ENCODE results near the gene PLAC9.
A peak's percentile ranks its signal among the peaks of the same experiment; 100 is the strongest.
"Not testable (repeated sequence)": the region's sequence is repeated elsewhere in the genome, so short reads cannot be mapped to it uniquely, and the experiment has no call there.

PLAC9 gene

GRCh38 chr10:80118669-80119068, 13.9 kb upstream of the PLAC9 start:
- Histone ChIP-seq H3K27ac (ENCODE audit: low read depth, low read length) (no peak overlapping the region), H3K9ac (ENCODE audit: low read length) (no peak overlapping the region), H3K9me3 (ENCODE audit: low read length) (no peaks in the 10 kb centered on the region), H3K27me3 (ENCODE audit: control insufficient read depth in 1 of 2, insufficient read depth in 2 of 2, low read length in 2 of 2) (no peaks in the 10 kb centered on the region), H3K4me3 (ENCODE audit: low read depth in 1 of 2, low read length in 2 of 2) (no peak overlapping the region), H3K4me1 (ENCODE audit: insufficient read depth, low read length) (no peaks in the 10 kb centered on the region), H3K36me3 (ENCODE audit: insufficient read depth, low read length) (no peaks in the 10 kb centered on the region)

- H3K27ac ChIP-seq (ENCODE audit: low read depth, low read length), result no peak overlapping the region
- H3K9me3 ChIP-seq (ENCODE audit: low read length), result no peaks in the 10 kb centered on the region
- no peak overlapping the region for H3K4me3 ChIP-seq (ENCODE audit: low read depth in 1 of 2, low read length in 2 of 2)
- H3K4me1 ChIP-seq (ENCODE audit: insufficient read depth, low read length), result no peaks in the 10 kb centered on the region
- H3K36me3 ChIP-seq (ENCODE audit: insufficient read depth, low read length), result no peaks in the 10 kb centered on the region
- no peak overlapping the region for H3K9ac ChIP-seq (ENCODE audit: low read length)
- H3K27me3 ChIP-seq (ENCODE audit: control insufficient read depth in 1 of 2, insufficient read depth in 2 of 2, low read length in 2 of 2), result no peaks in the 10 kb centered on the region
These were observed 10.3 kb upstream of the PLAC9 start for GRCh38 chr10:80122110-80122710.

GRCh38 chr10:80122746-80123145, 9.8 kb upstream of the PLAC9 start:
- H3K27me3 ChIP-seq (ENCODE audit: control insufficient read depth in 1 of 2, insufficient read depth in 2 of 2, low read length in 2 of 2), result no peaks in the 10 kb centered on the region
- no peaks in the 10 kb centered on the region for H3K4me1 ChIP-seq (ENCODE audit: insufficient read depth, low read length)
- no peaks in the 10 kb centered on the region for H3K36me3 ChIP-seq (ENCODE audit: insufficient read depth, low read length)
- no peaks in the 10 kb centered on the region for H3K9me3 ChIP-seq (ENCODE audit: low read length)
- no peak overlapping the region for H3K4me3 ChIP-seq (ENCODE audit: low read depth in 1 of 2, low read length in 2 of 2)
- no peak overlapping the region for H3K9ac ChIP-seq (ENCODE audit: low read length)
- no peak overlapping the region for H3K27ac ChIP-seq (ENCODE audit: low read depth, low read length)

- no peak overlapping the region for H3K9ac ChIP-seq (ENCODE audit: low read length)
- no peaks in the 10 kb centered on the region for H3K27me3 ChIP-seq (ENCODE audit: control insufficient read depth in 1 of 2, insufficient read depth in 2 of 2, low read length in 2 of 2)
- H3K9me3 ChIP-seq (ENCODE audit: low read length), result no peaks in the 10 kb centered on the region
- H3K27ac ChIP-seq (ENCODE audit: low read depth, low read length), result no peak overlapping the region
- H3K4me3 ChIP-seq (ENCODE audit: low read depth in 1 of 2, low read length in 2 of 2), result no peak overlapping the region
- H3K36me3 ChIP-seq (ENCODE audit: insufficient read depth, low read length), result no peaks in the 10 kb centered on the region
- H3K4me1 ChIP-seq (ENCODE audit: insufficient read depth, low read length), result no peaks in the 10 kb centered on the region
These were observed 5.7 kb upstream of the PLAC9 start for GRCh38 chr10:80126876-80127275.

DNA sequence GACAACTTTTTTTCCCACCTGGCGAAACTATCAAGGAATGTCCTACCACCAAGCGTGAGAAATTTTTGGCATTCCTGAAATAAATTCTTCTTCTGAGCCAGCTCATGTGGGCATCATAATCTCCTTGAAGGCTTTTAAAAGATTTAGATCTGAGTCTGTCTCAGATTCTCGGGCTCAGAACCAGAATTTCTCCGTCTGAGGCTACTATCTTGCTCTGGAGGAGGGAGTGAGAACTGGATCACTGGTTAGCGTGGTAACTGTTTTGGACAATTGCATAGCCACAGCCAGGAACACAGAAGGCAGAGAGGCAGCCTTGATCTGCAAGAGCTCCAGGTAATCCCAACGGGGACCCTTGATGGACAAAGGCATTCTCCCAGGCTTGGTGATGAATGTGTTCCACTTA, 1.0 kb upstream of the PLAC9 start:
- no peaks in the 10 kb centered on the region for H3K36me3 ChIP-seq (ENCODE audit: insufficient read depth, low read length)
- peaks cover 5 to 16% of the 10 kb centered on the region in 2 donors for H3K27me3 ChIP-seq (ENCODE audit: control insufficient read depth in 1 of 2, insufficient read depth in 2 of 2, low read length in 2 of 2)
- H3K27ac ChIP-seq (ENCODE audit: low read depth, low read length), result no peak overlapping the region
- H3K4me1 ChIP-seq (ENCODE audit: insufficient read depth, low read length), result no peaks in the 10 kb centered on the region
- no peaks in the 10 kb centered on the region for H3K9me3 ChIP-seq (ENCODE audit: low read length)
- no peak overlapping the region for H3K9ac ChIP-seq (ENCODE audit: low read length)
- no peak overlapping the region for H3K4me3 ChIP-seq (ENCODE audit: low read depth in 1 of 2, low read length in 2 of 2)

DNA sequence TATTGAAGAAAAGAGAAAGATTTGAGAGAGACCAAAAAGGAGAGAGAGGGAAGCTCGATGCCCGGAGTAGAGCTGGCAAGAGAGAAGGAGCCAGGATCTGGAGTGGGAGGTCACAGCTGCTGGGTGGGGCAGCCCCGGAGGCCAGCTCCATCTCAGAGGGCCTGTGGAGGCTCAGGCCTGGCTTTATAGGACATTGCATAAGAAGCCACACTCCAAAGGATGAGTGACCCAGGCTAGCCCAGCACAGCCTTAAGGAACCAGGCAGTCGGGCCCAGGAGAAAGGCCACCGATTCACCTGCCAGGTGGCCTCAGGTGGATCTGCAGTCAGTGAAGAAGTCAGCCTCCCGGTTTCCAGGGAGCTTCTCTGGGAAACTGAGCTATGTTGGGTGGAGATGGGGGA, 676 bp downstream of the PLAC9 start:
- H3K4me3 ChIP-seq (ENCODE audit: low read depth in 1 of 2, low read length in 2 of 2), result peak overlapping the region in 1 of 2 donors; percentile 50
- peak overlapping the region; percentile 49 for H3K9ac ChIP-seq (ENCODE audit: low read length)
- H3K4me1 ChIP-seq (ENCODE audit: insufficient read depth, low read length), result no peaks in the 10 kb centered on the region
- no peaks in the 10 kb centered on the region for H3K9me3 ChIP-seq (ENCODE audit: low read length)
- no peaks in the 10 kb centered on the region for H3K36me3 ChIP-seq (ENCODE audit: insufficient read depth, low read length)
- peaks cover 5 to 22% of the 10 kb centered on the region in 2 donors for H3K27me3 ChIP-seq (ENCODE audit: control insufficient read depth in 1 of 2, insufficient read depth in 2 of 2, low read length in 2 of 2)
- H3K27ac ChIP-seq (ENCODE audit: low read depth, low read length), result peak overlapping the region; percentile 36

GRCh38 chr10:80133687-80134086, 1.2 kb downstream of the PLAC9 start:
- not testable (repeated sequence) for H3K9me3 ChIP-seq (ENCODE audit: low read length); H3K4me1 ChIP-seq (ENCODE audit: insufficient read depth, low read length); H3K9ac ChIP-seq (ENCODE audit: low read length); H3K36me3 ChIP-seq (ENCODE audit: insufficient read depth, low read length)
- H3K27ac ChIP-seq (ENCODE audit: low read depth, low read length), result peak overlapping the region; percentile 36
- peak overlapping the region in 1 of 2 donors; percentile 22 for H3K4me3 ChIP-seq (ENCODE audit: low read depth in 1 of 2, low read length in 2 of 2)
- H3K27me3 ChIP-seq (ENCODE audit: control insufficient read depth in 1 of 2, insufficient read depth in 2 of 2, low read length in 2 of 2), result peaks cover 5 to 22% of the 10 kb centered on the region in 2 donors

DNA sequence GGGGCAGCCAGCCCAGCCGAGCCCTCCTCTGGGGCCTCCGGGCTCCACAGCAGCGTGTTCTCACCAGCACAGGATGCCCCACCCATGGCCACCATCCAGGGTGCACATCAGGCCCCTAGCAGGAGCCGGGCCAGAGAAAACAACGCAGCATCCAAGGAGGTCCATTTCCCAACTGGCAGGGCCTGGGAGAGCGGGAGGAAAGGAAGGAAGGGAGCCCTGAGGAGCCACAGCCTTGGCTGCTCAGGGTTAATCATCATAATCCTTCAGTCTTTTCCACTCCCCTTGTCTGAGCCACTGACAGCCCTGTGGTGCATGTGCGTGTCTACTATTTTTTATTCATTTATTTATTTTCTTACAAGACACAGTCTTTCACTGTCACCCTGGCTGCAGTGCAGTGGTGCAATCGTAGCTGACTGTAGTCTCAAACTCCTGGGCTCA, 3.6 kb downstream of the PLAC9 start:
- Histone ChIP-seq H3K27ac (ENCODE audit: low read depth, low read length) (no peak overlapping the region), H3K4me3 (ENCODE audit: low read depth in 1 of 2, low read length in 2 of 2) (no peak overlapping the region), H3K36me3 (ENCODE audit: insufficient read depth, low read length) (no peaks in the 10 kb centered on the region), H3K27me3 (ENCODE audit: control insufficient read depth in 1 of 2, insufficient read depth in 2 of 2, low read length in 2 of 2) (peaks cover 5 to 22% of the 10 kb centered on the region in 2 donors), H3K4me1 (ENCODE audit: insufficient read depth, low read length) (no peaks in the 10 kb centered on the region), H3K9ac (ENCODE audit: low read length) (no peak overlapping the region), H3K9me3 (ENCODE audit: low read length) (no peaks in the 10 kb centered on the region)

GRCh38 chr10:80137031-80137862, 4.7 kb downstream of the PLAC9 start:
- no peak overlapping the region for H3K4me3 ChIP-seq (ENCODE audit: low read depth in 1 of 2, low read length in 2 of 2)
- H3K27ac ChIP-seq (ENCODE audit: low read depth, low read length), result no peak overlapping the region
- H3K9me3 ChIP-seq (ENCODE audit: low read length), result no peaks in the 10 kb centered on the region
- no peaks in the 10 kb centered on the region for H3K36me3 ChIP-seq (ENCODE audit: insufficient read depth, low read length)
- no peaks in the 10 kb centered on the region for H3K4me1 ChIP-seq (ENCODE audit: insufficient read depth, low read length)
- H3K27me3 ChIP-seq (ENCODE audit: control insufficient read depth in 1 of 2, insufficient read depth in 2 of 2, low read length in 2 of 2), result peaks cover 5 to 20% of the 10 kb centered on the region in 2 donors
- H3K9ac ChIP-seq (ENCODE audit: low read length), result no peak overlapping the region

- Histone ChIP-seq H3K36me3 (ENCODE audit: insufficient read depth, low read length) (no peaks in the 10 kb centered on the region), H3K9ac (ENCODE audit: low read length) (no peak overlapping the region), H3K27ac (ENCODE audit: low read depth, low read length) (no peak overlapping the region), H3K27me3 (ENCODE audit: control insufficient read depth in 1 of 2, insufficient read depth in 2 of 2, low read length in 2 of 2) (peaks cover 5 to 13% of the 10 kb centered on the region in 2 donors), H3K4me1 (ENCODE audit: insufficient read depth, low read length) (no peaks in the 10 kb centered on the region), H3K9me3 (ENCODE audit: low read length) (no peaks in the 10 kb centered on the region), H3K4me3 (ENCODE audit: low read depth in 1 of 2, low read length in 2 of 2) (no peak overlapping the region)
These were observed 5.4 kb downstream of the PLAC9 start for GRCh38 chr10:80137920-80138319.

DNA sequence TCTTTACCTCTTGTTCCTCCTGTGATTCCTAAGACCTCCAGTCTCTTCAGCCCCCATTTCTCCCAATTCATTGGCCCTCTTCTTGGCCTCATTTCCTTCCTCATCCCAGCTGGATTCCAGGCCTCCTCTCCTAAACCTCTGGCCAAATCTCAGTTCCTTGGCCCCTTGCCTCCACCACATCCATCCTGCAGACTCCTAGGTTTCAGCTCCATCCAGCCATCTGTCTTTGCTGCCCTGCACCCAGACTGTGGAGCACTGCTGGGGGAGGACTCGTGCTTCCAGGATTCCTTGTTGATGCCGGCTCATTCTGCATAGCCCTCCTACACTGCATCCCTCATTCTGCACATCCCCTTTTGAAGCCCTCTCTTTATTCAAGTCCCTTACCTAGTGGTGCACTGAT, 6.7 kb downstream of the PLAC9 start:
- no peaks in the 10 kb centered on the region for H3K9me3 ChIP-seq (ENCODE audit: low read length)
- H3K27ac ChIP-seq (ENCODE audit: low read depth, low read length), result no peak overlapping the region
- H3K4me1 ChIP-seq (ENCODE audit: insufficient read depth, low read length), result peaks cover 6% of the 10 kb centered on the region
- H3K36me3 ChIP-seq (ENCODE audit: insufficient read depth, low read length), result no peaks in the 10 kb centered on the region
- H3K27me3 ChIP-seq (ENCODE audit: control insufficient read depth in 1 of 2, insufficient read depth in 2 of 2, low read length in 2 of 2), result peaks cover 0 to 5% of the 10 kb centered on the region in 2 donors
- no peak overlapping the region for H3K9ac ChIP-seq (ENCODE audit: low read length)
- no peak overlapping the region for H3K4me3 ChIP-seq (ENCODE audit: low read depth in 1 of 2, low read length in 2 of 2)
